Ramos (cell line): ENCODE data around the gene AGR3.

Experiments used
- in situ Hi-C: fragments of 300-500 bp; cut with MboI; formaldehyde crosslinking; loops from one replicate; pipeline ENCODE4 v1.14.3; 2022; ENCODE audit warnings: low sequenced_read_pairs; ENCODE audit not compliant: unreplicated experiment

Gene AGR3

GRCh38 chr7:16840094-16840493, 41.7 kb downstream of the AGR3 start:
- in situ Hi-C loops, result no loop called here

- in situ Hi-C loops, result no loop called here
These were observed 42.1 kb downstream of the AGR3 start for GRCh38 chr7:16839646-16840045.

GRCh38 chr7:16838891-16839290, 42.9 kb downstream of the AGR3 start:
- in situ Hi-C loops, result no loop called here

- in situ Hi-C loops, result no loop called here
These were observed 43.4 kb downstream of the AGR3 start for GRCh38 chr7:16838386-16838785.

GRCh38 chr7:16836481-16836880, 45.3 kb downstream of the AGR3 start:
- in situ Hi-C loops, result no loop called here

GRCh38 chr7:16833373-16833772, 48.4 kb downstream of the AGR3 start:
- in situ Hi-C loops, result no loop called here

- in situ Hi-C loops, result no loop called here
These were observed 55.7 kb downstream of the AGR3 start for GRCh38 chr7:16826060-16826459.

- in situ Hi-C loops, result no loop called here
These were observed 59.8 kb downstream of the AGR3 start for GRCh38 chr7:16822029-16822428.

- in situ Hi-C loops, result no loop called here
These were observed 63.1 kb downstream of the AGR3 start for GRCh38 chr7:16818732-16819131.

- in situ Hi-C loops, result no loop called here
These were observed 64.2 kb downstream of the AGR3 start for GRCh38 chr7:16817536-16817935.

- in situ Hi-C loops, result no loop called here
These were observed 65.0 kb downstream of the AGR3 start for GRCh38 chr7:16816824-16817223.

GRCh38 chr7:16815001-16815400, 66.8 kb downstream of the AGR3 start:
- in situ Hi-C loops, result no loop called here

- in situ Hi-C loops, result no loop called here
These were observed 68.6 kb downstream of the AGR3 start for GRCh38 chr7:16813232-16813616.

- in situ Hi-C loops, result no loop called here
These were observed 69.1 kb downstream of the AGR3 start for GRCh38 chr7:16812542-16813231.

GRCh38 chr7:16811551-16811950, 70.2 kb downstream of the AGR3 start:
- in situ Hi-C loops, result no loop called here

GRCh38 chr7:16810573-16810972, 71.2 kb downstream of the AGR3 start:
- in situ Hi-C loops, result no loop called here

GRCh38 chr7:16810112-16810511, 71.7 kb downstream of the AGR3 start:
- in situ Hi-C loops, result no loop called here
